DOHH2 (cell line): ENCODE data around the gene SLC37A3.

ENCODE experiments used
- EZH2phosphoT487 ChIP-seq: fragments of 200-600 bp; sonication (generic); IDR thresholded peaks from 2 replicates; pipeline ENCODE4 v1.6.1; 2017; ENCODE audit warnings: borderline replicate concordance, mild to moderate bottlenecking, antibody characterized with exemption, low read length, moderate library complexity, mixed read lengths
- TF ChIP-seq, protein P1 (sequence below): fragments of 200-600 bp; sonication (generic); IDR thresholded peaks from one replicate; pipeline ENCODE4 v1.5.1; 2014; ENCODE audit warnings: antibody characterized with exemption, mild to moderate bottlenecking, low read depth, low read length; ENCODE audit not compliant: poor library complexity, severe bottlenecking

- no peak for TF ChIP-seq EZH2phosphoT487
- TF ChIP-seq, protein P1, sequence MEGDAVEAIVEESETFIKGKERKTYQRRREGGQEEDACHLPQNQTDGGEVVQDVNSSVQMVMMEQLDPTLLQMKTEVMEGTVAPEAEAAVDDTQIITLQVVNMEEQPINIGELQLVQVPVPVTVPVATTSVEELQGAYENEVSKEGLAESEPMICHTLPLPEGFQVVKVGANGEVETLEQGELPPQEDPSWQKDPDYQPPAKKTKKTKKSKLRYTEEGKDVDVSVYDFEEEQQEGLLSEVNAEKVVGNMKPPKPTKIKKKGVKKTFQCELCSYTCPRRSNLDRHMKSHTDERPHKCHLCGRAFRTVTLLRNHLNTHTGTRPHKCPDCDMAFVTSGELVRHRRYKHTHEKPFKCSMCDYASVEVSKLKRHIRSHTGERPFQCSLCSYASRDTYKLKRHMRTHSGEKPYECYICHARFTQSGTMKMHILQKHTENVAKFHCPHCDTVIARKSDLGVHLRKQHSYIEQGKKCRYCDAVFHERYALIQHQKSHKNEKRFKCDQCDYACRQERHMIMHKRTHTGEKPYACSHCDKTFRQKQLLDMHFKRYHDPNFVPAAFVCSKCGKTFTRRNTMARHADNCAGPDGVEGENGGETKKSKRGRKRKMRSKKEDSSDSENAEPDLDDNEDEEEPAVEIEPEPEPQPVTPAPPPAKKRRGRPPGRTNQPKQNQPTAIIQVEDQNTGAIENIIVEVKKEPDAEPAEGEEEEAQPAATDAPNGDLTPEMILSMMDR, result no peak
Measured at GRCh38 chr7:140402178-140402835, 4.0 kb upstream of the SLC37A3 start.
